ENCODE results near the gene EHBP1.

The EHBP1 gene

GRCh38 chr2:62871506-62871905 lies 166.0 kb downstream of the EHBP1 start:
- TF ChIP-seq CTCF (IDR thresholded peaks at IDR 0.05; ENCODE audit: low read length) (no peak), EZH2 (IDR thresholded peaks at IDR 0.05; ENCODE audit: borderline replicate concordance, low read length) (no peak)
- no peak overlapping the region for H3K4me3 ChIP-seq (ENCODE audit: low read depth, low read length, poor library complexity, severe bottlenecking)
- H3K27ac ChIP-seq (ENCODE audit: low read depth, low read length, poor library complexity, severe bottlenecking) = no peak overlapping the region
- no peaks in the 10 kb centered on the region for H3K4me1 ChIP-seq (ENCODE audit: insufficient read depth, low read length, severe bottlenecking)
- no peak overlapping the region for H2AFZ ChIP-seq (ENCODE audit: low read length)
- H3K9ac ChIP-seq (ENCODE audit: low read length) = no peak overlapping the region
- no peaks in the 10 kb centered on the region for H4K20me1 ChIP-seq (ENCODE audit: insufficient read depth, low read length)
- no peaks in the 10 kb centered on the region for H3K9me2 ChIP-seq (ENCODE audit: low read depth, low read length)
- H3K27me3 ChIP-seq (ENCODE audit: insufficient read depth, low read length) = no peaks in the 10 kb centered on the region
- H3K9me3 ChIP-seq (ENCODE audit: low read length) = no peaks in the 10 kb centered on the region
- H3F3A ChIP-seq (ENCODE audit: insufficient read depth, low read length) = no peaks in the 10 kb centered on the region
- peaks cover 18% of the 10 kb centered on the region for H3K36me3 ChIP-seq (ENCODE audit: insufficient read depth, low read length)
- no peaks in the 10 kb centered on the region for H3K79me2 ChIP-seq (ENCODE audit: insufficient read depth, low read length)
- H3K4me2 ChIP-seq (ENCODE audit: low read length) = no peak overlapping the region

- Histone ChIP-seq H3F3A (ENCODE audit: insufficient read depth, low read length) (no peaks in the 10 kb centered on the region), H3K27ac (ENCODE audit: low read depth, low read length, poor library complexity, severe bottlenecking) (no peak overlapping the region), H3K4me3 (ENCODE audit: low read depth, low read length, poor library complexity, severe bottlenecking) (no peak overlapping the region), H3K79me2 (ENCODE audit: insufficient read depth, low read length) (no peaks in the 10 kb centered on the region), H3K4me2 (ENCODE audit: low read length) (no peak overlapping the region), H3K27me3 (ENCODE audit: insufficient read depth, low read length) (no peaks in the 10 kb centered on the region), H2AFZ (ENCODE audit: low read length) (no peak overlapping the region), H3K4me1 (ENCODE audit: insufficient read depth, low read length, severe bottlenecking) (no peaks in the 10 kb centered on the region), H4K20me1 (ENCODE audit: insufficient read depth, low read length) (no peaks in the 10 kb centered on the region), H3K36me3 (ENCODE audit: insufficient read depth, low read length) (peaks cover 18% of the 10 kb centered on the region), H3K9me3 (ENCODE audit: low read length) (no peaks in the 10 kb centered on the region; the same call in 1 of the 2 replicates), H3K9me2 (ENCODE audit: low read depth, low read length) (no peaks in the 10 kb centered on the region), H3K9ac (ENCODE audit: low read length) (no peak overlapping the region)
- TF ChIP-seq CTCF (IDR thresholded peaks at IDR 0.05; ENCODE audit: low read length) (no peak), EZH2 (IDR thresholded peaks at IDR 0.05; ENCODE audit: borderline replicate concordance, low read length) (no peak)
Observed at GRCh38 chr2:62873603-62874002, 168.1 kb downstream of the EHBP1 start.

- H3K79me2 ChIP-seq (ENCODE audit: insufficient read depth, low read length) = no peaks in the 10 kb centered on the region
- no peaks in the 10 kb centered on the region for H3K4me1 ChIP-seq (ENCODE audit: insufficient read depth, low read length, severe bottlenecking)
- H3K27me3 ChIP-seq (ENCODE audit: insufficient read depth, low read length) = no peaks in the 10 kb centered on the region
- no peak overlapping the region for H3K4me3 ChIP-seq (ENCODE audit: low read depth, low read length, poor library complexity, severe bottlenecking)
- H2AFZ ChIP-seq (ENCODE audit: low read length) = no peak overlapping the region
- no peak overlapping the region for H3K27ac ChIP-seq (ENCODE audit: low read depth, low read length, poor library complexity, severe bottlenecking)
- no peak overlapping the region for H3K4me2 ChIP-seq (ENCODE audit: low read length)
- H3K9me2 ChIP-seq (ENCODE audit: low read depth, low read length) = no peaks in the 10 kb centered on the region
- H3K9ac ChIP-seq (ENCODE audit: low read length) = no peak overlapping the region
- TF ChIP-seq CTCF (IDR thresholded peaks at IDR 0.05; ENCODE audit: low read length) (no peak), EZH2 (IDR thresholded peaks at IDR 0.05; ENCODE audit: borderline replicate concordance, low read length) (no peak)
- H3K9me3 ChIP-seq (ENCODE audit: low read length) = no peaks in the 10 kb centered on the region; the same call in 1 of the 2 replicates
- no peaks in the 10 kb centered on the region for H4K20me1 ChIP-seq (ENCODE audit: insufficient read depth, low read length)
- H3K36me3 ChIP-seq (ENCODE audit: insufficient read depth, low read length) = peaks cover 18% of the 10 kb centered on the region
- no peaks in the 10 kb centered on the region for H3F3A ChIP-seq (ENCODE audit: insufficient read depth, low read length)
Observed at GRCh38 chr2:62874881-62875383, 169.4 kb downstream of the EHBP1 start.
